Activated naive CD4-positive, alpha-beta T cell treated with anti-CD3 and anti-CD28 coated beads for 36 hours (primary cell): ENCODE data around the gene MAD2L2. TPM values are rescaled to one million over a fixed set of nuclear protein-coding genes. Genes with fewer than 3 reads are reported as not detected.
A peak's percentile ranks its signal among the peaks of the same experiment; 100 is the strongest.
"Not testable (repeated sequence)": the region's sequence is repeated elsewhere in the genome, so short reads cannot be mapped to it uniquely, and the experiment has no call there.

ENCODE experiments used
- CTCF ChIA-PET: fragments of 350-600 bp; sonication (Branson Sonifier 250); formaldehyde crosslinking; loops from one replicate; lab custom pipeline; 2021; ENCODE audit warnings: antibody characterized with exemption; lab: Charles Lee
- DNase-seq: peaks from one replicate; pipeline ENCODE4 v3.0.0-alpha.2; 2020
- H3K27ac Mint-ChIP-seq: one replicate; pipeline ENCODE4 v1.8.0; 2021; ENCODE audit warnings: mild to moderate bottlenecking, mixed read lengths
- H3K27me3 Mint-ChIP-seq: one replicate; pipeline ENCODE4 v1.8.0; 2021; ENCODE audit warnings: low read depth, mixed read lengths
- H3K36me3 Mint-ChIP-seq: one replicate; pipeline ENCODE4 v1.8.0; 2021; ENCODE audit warnings: low read depth, mixed read lengths
- H3K4me1 Mint-ChIP-seq: one replicate; pipeline ENCODE4 v1.8.0; 2021; ENCODE audit warnings: low read depth, mixed read lengths
- H3K4me3 Mint-ChIP-seq: one replicate; pipeline ENCODE4 v1.8.0; 2021; ENCODE audit warnings: mild to moderate bottlenecking, moderate library complexity, mixed read lengths
- H3K9me3 Mint-ChIP-seq: one replicate; pipeline ENCODE4 v1.8.0; 2021; ENCODE audit warnings: mixed read lengths
- intact Hi-C: fragments of 100-400 bp; cut with micrococcal nuclease; formaldehyde crosslinking; loops from one replicate; pipeline ENCODE4 v1.15.1; 2023
- total RNA-seq, 2 experiments: library from RNA; stranded (reverse); gene quantifications; one replicate each; pipeline ENCODE4 v1.2.3, GENCODE V29; 2021

MAD2L2 gene
- total RNA-seq, 2 experiments from 2014 or later: 86.7 to 88.3 TPM

- intact Hi-C loops: loop anchor here (5.0 kb wide), 2 partner anchors 326 to 591 kb away; no protein-coding TSS in a partner anchor
- H3K4me3 Mint-ChIP-seq: no peak overlapping the region
- CTCF ChIA-PET: interaction anchor here (1.2 to 4.1 kb wide), 4 partner anchors 14 to 611 kb away, joined by 4 to 27 read pairs (median 12); partner anchors contain the start of gene FBXO6
- H3K9me3 Mint-ChIP-seq: no peaks in the 10 kb centered on the region
- H3K4me1 Mint-ChIP-seq: peaks cover 17% of the 10 kb centered on the region
- H3K27me3 Mint-ChIP-seq: no peaks in the 10 kb centered on the region
- peak; percentile 30 for DNase-seq
- no peaks in the 10 kb centered on the region for H3K36me3 Mint-ChIP-seq
- H3K27ac Mint-ChIP-seq: no peak overlapping the region
Measured at GRCh38 chr1:11648732-11649158, 32.2 kb downstream of the MAD2L2 start.

GRCh38 chr1:11648039-11648438 lies 32.9 kb downstream of the MAD2L2 start:
- Mint-ChIP-seq H3K36me3 (no peaks in the 10 kb centered on the region), H3K27ac (no peak overlapping the region), H3K27me3 (no peaks in the 10 kb centered on the region), H3K4me3 (no peak overlapping the region), H3K9me3 (no peaks in the 10 kb centered on the region), H3K4me1 (peaks cover 17% of the 10 kb centered on the region)
- intact Hi-C loops: loop anchor here (5.0 kb wide), 2 partner anchors 326 to 591 kb away; no protein-coding TSS in a partner anchor
- CTCF ChIA-PET: interaction anchor here (0.6 to 1.4 kb wide), 2 partner anchors 72 to 615 kb away, joined by 4 to 7 read pairs; no protein-coding TSS in a partner anchor
- no peak for DNase-seq

DNA sequence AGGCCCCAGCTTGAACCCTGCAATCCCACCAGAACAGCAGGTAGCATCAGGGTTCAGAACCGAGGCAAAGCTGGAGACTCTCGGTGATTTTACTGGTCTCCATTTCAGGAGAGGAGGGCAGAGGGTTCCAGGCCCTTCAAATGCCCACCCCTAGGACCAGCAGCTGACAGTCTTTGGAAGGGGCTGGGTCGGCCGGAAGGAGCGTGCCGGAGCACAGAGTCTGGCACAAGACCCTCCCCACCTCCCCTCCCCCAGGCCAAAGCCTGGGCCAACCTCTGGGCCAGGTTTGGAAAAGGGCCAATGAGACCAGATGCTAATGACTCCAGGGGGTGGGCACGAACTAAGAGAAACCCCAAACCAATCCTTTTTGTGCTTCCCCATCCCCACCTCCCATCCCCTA lies 33.6 kb downstream of the MAD2L2 start:
- no peaks in the 10 kb centered on the region for H3K36me3 Mint-ChIP-seq

DNA sequence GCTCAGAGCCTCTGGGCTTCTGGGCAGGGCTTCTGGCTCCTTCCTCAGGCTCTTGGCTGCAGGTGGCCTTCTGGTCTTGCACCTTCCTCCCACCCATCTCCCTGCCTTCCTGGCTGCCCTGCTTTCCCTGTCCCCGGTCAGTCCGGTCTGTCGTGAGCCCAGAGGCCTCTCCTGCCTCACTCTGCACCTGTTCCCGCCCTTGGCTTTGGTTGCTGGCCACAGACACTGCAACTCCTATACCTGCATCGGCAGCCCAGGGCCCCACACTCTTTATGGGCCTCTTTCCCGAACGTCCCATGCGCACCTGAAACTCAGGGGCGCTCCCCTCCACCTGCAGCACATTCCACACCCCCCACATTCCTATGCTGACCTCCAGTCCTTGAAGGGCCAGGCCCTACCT lies 34.6 kb downstream of the MAD2L2 start:
- CTCF ChIA-PET: interaction anchor here (0.6 to 7.0 kb wide), 23 partner anchors 7 to 609 kb away, joined by 3 to 67 read pairs (median 3); partner anchors contain the start of genes FBXO2 and MAD2L2
- no peaks in the 10 kb centered on the region for H3K27me3 Mint-ChIP-seq
- peaks cover 16% of the 10 kb centered on the region for H3K4me1 Mint-ChIP-seq
- DNase-seq: no peak
- no peaks in the 10 kb centered on the region for H3K36me3 Mint-ChIP-seq
- H3K4me3 Mint-ChIP-seq: no peak overlapping the region
- intact Hi-C loops: loop anchor here (5.0 kb wide), 2 partner anchors 324 to 589 kb away; no protein-coding TSS in a partner anchor
- no peaks in the 10 kb centered on the region for H3K9me3 Mint-ChIP-seq
- H3K27ac Mint-ChIP-seq: no peak overlapping the region

More for the DNA sequence above, 33.6 kb downstream of the MAD2L2 start:
- Mint-ChIP-seq H3K27me3 (no peaks in the 10 kb centered on the region), H3K27ac (no peak overlapping the region), H3K9me3 (no peaks in the 10 kb centered on the region), H3K4me1 (peaks cover 17% of the 10 kb centered on the region), H3K4me3 (no peak overlapping the region)
- intact Hi-C loops: loop anchor here (5.0 kb wide), 2 partner anchors 325 to 590 kb away; no protein-coding TSS in a partner anchor
- DNase-seq: no peak
- CTCF ChIA-PET: interaction anchor here (0.6 to 7.0 kb wide), 6 partner anchors 12 to 610 kb away, joined by 3 to 31 read pairs (median 4); no protein-coding TSS in a partner anchor

DNA sequence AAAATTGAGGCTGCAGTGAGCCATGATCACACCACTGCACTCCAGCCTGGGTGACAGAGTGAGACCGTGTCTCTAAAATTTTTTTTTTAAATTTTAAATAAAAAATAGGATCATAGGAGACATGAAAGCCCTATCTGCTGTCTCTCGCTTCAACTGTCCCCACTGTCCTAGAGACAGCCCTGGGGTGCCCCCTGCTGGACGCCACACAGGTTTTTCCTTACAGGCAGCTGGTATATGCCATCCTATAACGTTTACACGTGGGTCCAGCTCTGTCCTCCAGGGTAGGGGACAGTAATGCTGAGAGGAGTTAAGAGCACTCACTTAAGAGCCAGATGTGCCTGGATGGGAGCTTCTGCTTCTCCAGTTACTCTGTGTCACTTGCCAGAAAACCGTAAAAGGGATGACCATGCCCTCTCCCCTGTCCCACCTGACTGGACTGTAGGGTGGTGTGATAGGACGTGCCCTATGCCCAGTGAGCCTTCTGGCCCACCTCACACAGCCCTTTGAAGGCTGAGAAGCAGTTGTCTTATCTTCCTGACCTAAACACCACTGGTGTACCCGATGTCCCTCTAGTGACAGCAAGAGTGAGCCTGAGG lies 35.2 kb downstream of the MAD2L2 start:
- no peaks in the 10 kb centered on the region for H3K27me3 Mint-ChIP-seq
- H3K4me1 Mint-ChIP-seq: peaks cover 10% of the 10 kb centered on the region
- intact Hi-C loops: loop anchor here (5.0 kb wide), 2 partner anchors 323 to 588 kb away; no protein-coding TSS in a partner anchor
- CTCF ChIA-PET: interaction anchor here (0.6 to 7.0 kb wide), 29 partner anchors 8 to 608 kb away, joined by 3 to 67 read pairs (median 3); partner anchors contain the start of genes FBXO2 and MAD2L2
- no peak overlapping the region for H3K27ac Mint-ChIP-seq
- no peaks in the 10 kb centered on the region for H3K36me3 Mint-ChIP-seq
- H3K9me3 Mint-ChIP-seq: no peaks in the 10 kb centered on the region
- DNase-seq: peak; percentile 91
- no peak overlapping the region for H3K4me3 Mint-ChIP-seq

DNA sequence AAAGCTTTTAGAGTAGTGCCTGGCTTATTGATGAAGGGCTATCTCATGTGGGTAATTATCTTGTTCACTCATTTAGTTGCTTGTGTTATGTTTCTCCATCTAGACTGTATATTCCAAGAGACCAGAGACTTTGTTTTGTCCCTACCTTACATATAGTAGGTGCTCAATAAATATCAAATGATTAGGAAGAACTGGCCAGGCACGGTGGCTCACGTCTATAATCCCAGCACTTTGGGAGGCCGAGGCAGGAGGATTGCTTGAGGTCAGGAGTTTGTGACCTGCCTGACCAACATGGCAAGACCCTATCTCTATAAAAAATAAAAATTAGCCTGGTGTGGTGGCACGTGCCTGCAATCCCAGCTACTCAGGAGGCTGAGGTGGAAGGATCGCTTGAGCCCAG lies 35.7 kb downstream of the MAD2L2 start:
- Mint-ChIP-seq H3K27me3 (no peaks in the 10 kb centered on the region), H3K9me3 (no peaks in the 10 kb centered on the region), H3K4me3 (no peak overlapping the region), H3K4me1 (peaks cover 8% of the 10 kb centered on the region), H3K27ac (no peak overlapping the region), H3K36me3 (no peaks in the 10 kb centered on the region)
- CTCF ChIA-PET: interaction anchor here (0.7 to 7.0 kb wide), 23 partner anchors 9 to 608 kb away, joined by 3 to 67 read pairs (median 3); partner anchors contain the start of genes FBXO2 and MAD2L2
- intact Hi-C loops: loop anchor here (5.0 kb wide), 2 partner anchors 323 to 588 kb away; no protein-coding TSS in a partner anchor
- no peak for DNase-seq

DNA sequence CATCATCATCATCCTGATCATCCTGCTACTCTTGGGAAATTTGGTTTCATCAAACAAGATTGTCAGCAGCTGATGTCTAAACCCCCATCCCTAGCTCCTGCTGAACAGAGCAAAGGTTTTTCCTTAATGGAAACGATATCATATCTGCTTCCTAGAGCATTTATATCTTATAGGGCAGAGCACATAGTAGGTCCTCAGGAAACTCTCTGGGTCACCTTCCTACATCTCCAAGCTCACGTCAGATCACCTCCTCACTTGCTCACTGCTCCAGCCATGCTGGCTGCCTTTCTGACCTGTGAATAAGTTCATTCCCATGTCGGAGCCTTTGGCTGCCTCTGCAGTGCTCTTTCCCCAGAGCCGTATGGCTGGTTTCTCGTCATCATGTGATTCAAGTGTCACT lies 37.2 kb downstream of the MAD2L2 start:
- Mint-ChIP-seq H3K4me1 (no peaks in the 10 kb centered on the region), H3K4me3 (no peak overlapping the region), H3K27ac (no peak overlapping the region), H3K36me3 (no peaks in the 10 kb centered on the region), H3K27me3 (no peaks in the 10 kb centered on the region), H3K9me3 (no peaks in the 10 kb centered on the region)
- DNase-seq: no peak
- intact Hi-C loops: loop anchor here (2.0 kb wide), 1 partner anchor 165 kb away; the partner anchor contains the start of gene DISP3
- CTCF ChIA-PET: interaction anchor here (0.6 to 7.0 kb wide), 18 partner anchors 9 to 606 kb away, joined by 3 to 67 read pairs (median 4); partner anchors contain the start of gene FBXO6

DNA sequence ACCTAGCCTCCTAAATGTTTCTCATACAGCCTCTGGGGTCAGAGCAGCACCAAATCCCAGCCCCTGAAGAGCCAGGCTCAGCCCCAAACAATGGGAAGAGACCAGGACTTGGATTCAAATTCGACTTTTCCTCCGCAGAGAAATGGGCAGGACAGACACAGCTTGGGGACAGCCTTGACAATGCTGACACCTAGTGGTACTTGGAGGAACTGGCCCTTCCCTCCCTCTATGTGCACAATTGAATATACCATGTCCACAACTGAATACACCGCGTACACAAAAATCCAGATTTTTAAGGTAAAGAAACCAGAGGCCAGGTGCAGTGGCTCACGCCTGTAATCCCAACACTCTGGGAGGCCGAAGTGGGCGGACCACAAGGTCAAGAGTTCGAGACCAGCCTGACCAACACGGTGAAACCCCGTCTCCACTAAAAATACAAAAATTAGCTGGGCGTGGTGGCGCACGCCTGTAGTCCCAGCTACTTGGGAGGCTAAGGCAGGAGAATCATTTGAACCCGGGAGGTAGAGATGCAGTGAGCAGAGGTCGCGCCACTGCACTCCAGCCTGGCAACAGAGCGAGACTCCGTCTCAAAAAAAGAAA lies 38.4 kb downstream of the MAD2L2 start:
- H3K4me3 Mint-ChIP-seq, H3K27ac Mint-ChIP-seq, H3K27me3 Mint-ChIP-seq, H3K4me1 Mint-ChIP-seq, H3K9me3 Mint-ChIP-seq, H3K36me3 Mint-ChIP-seq: not testable (repeated sequence)
- CTCF ChIA-PET: interaction anchor here (0.6 to 7.0 kb wide), 15 partner anchors 8 to 1078 kb away, joined by 3 to 67 read pairs (median 4); no protein-coding TSS in a partner anchor
- peak; percentile 85 for DNase-seq
- intact Hi-C loops: loop anchor here (1.0 to 2.0 kb wide), 5 partner anchors 164 to 605 kb away; partner anchors contain the start of gene DISP3

- intact Hi-C loops: loop anchor here (1.0 to 2.0 kb wide), 5 partner anchors 163 to 605 kb away; partner anchors contain the start of gene DISP3
- no peak overlapping the region for H3K4me3 Mint-ChIP-seq
- no peaks in the 10 kb centered on the region for H3K36me3 Mint-ChIP-seq
- DNase-seq: no peak
- no peaks in the 10 kb centered on the region for H3K27me3 Mint-ChIP-seq
- H3K9me3 Mint-ChIP-seq: no peaks in the 10 kb centered on the region
- CTCF ChIA-PET: interaction anchor here (0.6 to 7.0 kb wide), 16 partner anchors 8 to 604 kb away, joined by 3 to 67 read pairs (median 3); no protein-coding TSS in a partner anchor
- no peaks in the 10 kb centered on the region for H3K4me1 Mint-ChIP-seq
- no peak overlapping the region for H3K27ac Mint-ChIP-seq
Measured at GRCh38 chr1:11641776-11642305, 39.1 kb downstream of the MAD2L2 start.

GRCh38 chr1:11640944-11641343 lies 40.0 kb downstream of the MAD2L2 start:
- no peak for DNase-seq
- Mint-ChIP-seq H3K36me3 (no peaks in the 10 kb centered on the region), H3K4me3 (no peak overlapping the region), H3K27me3 (peaks cover under 1% of the 10 kb centered on the region), H3K27ac (no peak overlapping the region), H3K4me1 (no peaks in the 10 kb centered on the region), H3K9me3 (no peaks in the 10 kb centered on the region)
- intact Hi-C loops: no loop called here
- CTCF ChIA-PET: interaction anchor here (1.1 to 7.0 kb wide), 5 partner anchors 10 to 603 kb away, joined by 3 to 67 read pairs (median 7); no protein-coding TSS in a partner anchor

DNA sequence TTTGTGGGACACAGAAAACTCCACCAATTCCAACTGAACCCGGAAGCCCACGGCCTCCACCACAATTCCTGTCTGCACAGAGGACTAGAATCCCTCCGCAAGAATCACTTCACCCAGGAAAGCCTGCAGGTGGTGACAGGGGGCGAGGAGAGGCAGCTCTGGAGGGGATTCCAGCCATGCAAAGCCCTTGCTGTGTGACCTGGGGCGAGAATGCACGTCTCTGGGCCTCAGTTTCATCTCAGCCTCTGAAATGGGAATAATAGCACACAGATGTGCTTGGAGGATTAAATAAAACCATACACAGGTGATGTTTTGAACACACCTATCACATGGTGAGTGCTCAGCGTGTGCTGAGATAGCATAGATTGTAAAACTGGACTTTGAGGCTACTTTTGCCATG lies 40.8 kb downstream of the MAD2L2 start:
- H3K27me3 Mint-ChIP-seq: peaks cover 3% of the 10 kb centered on the region
- DNase-seq: no peak
- CTCF ChIA-PET: interaction anchor here (0.5 to 7.0 kb wide), 2 partner anchors 231 to 399 kb away, joined by 4 to 31 read pairs; no protein-coding TSS in a partner anchor

More for the DNA sequence above, 40.8 kb downstream of the MAD2L2 start:
- Mint-ChIP-seq H3K4me3 (no peak overlapping the region), H3K9me3 (no peaks in the 10 kb centered on the region), H3K36me3 (no peaks in the 10 kb centered on the region), H3K4me1 (no peaks in the 10 kb centered on the region), H3K27ac (no peak overlapping the region)
- intact Hi-C loops: no loop called here
